HepG2 (cell line): ENCODE results near the gene RNU7-1. TPM values are rescaled to one million over a fixed set of nuclear protein-coding genes. Genes with fewer than 3 reads are reported as not detected.

Experiments
- ASH2L ChIP-seq: fragments of 300-600, 200-600 bp; sonication (generic); IDR thresholded peaks from 2 replicates; pipeline ENCODE4 v1.7.0; 2017; ENCODE audit warnings: low read depth, mild to moderate bottlenecking, moderate library complexity, mixed read lengths, low read length; ENCODE audit not compliant: insufficient read length
- CBX2 ChIP-seq, 2 experiments: fragments of 200-600 bp in 1 of 2; sonication (generic); formaldehyde crosslinking in 1 of 2; IDR thresholded peaks; 2 replicates each; pipeline versions ENCODE4 v1.7.0 to v1.8.1; 2018 to 2022; ENCODE audit warnings: low read depth in 2 of 2, low read length in 1 of 2, mild to moderate bottlenecking in 1 of 2, missing genetic modification reagents in 1 of 2
- CREB3 ChIP-seq: sonication (generic); formaldehyde crosslinking; IDR thresholded peaks from 2 replicates; pipeline ENCODE4 v1.5.0; 2020; ENCODE audit warnings: missing genetic modification reagents
- FOXK1 ChIP-seq: sonication (generic); formaldehyde crosslinking; IDR thresholded peaks from 2 replicates; pipeline ENCODE4 v1.4.0; 2020; ENCODE audit warnings: low read depth, missing genetic modification reagents, borderline replicate concordance
- GTF3A ChIP-seq: sonication (generic); formaldehyde crosslinking; conservative IDR thresholded peaks from 2 replicates; pipeline ENCODE4 v1.4.0; 2020; ENCODE audit warnings: mild to moderate bottlenecking, missing genetic modification reagents
- HDAC1 ChIP-seq: sonication (generic); formaldehyde crosslinking; IDR thresholded peaks from 2 replicates; pipeline ENCODE4 v1.5.1; 2020; ENCODE audit warnings: mild to moderate bottlenecking, missing genetic modification reagents
- HNRNPL ChIP-seq: fragments of 200-400 bp; formaldehyde crosslinking; IDR thresholded peaks from 2 replicates; pipeline ENCODE4 v1.6.1; 2017; ENCODE audit warnings: mild to moderate bottlenecking, low read depth, low read length
- HOXA7 ChIP-seq: sonication (generic); formaldehyde crosslinking; IDR thresholded peaks from 2 replicates; pipeline ENCODE4 v1.8.1; 2022; ENCODE audit warnings: mild to moderate bottlenecking, missing genetic modification reagents, moderate library complexity
- MYNN ChIP-seq: sonication (generic); formaldehyde crosslinking; IDR thresholded peaks from 2 replicates; pipeline ENCODE4 v1.4.0; 2020; ENCODE audit warnings: mild to moderate bottlenecking, low read depth, missing genetic modification reagents
- NR2F1 ChIP-seq, 2 experiments: fragments of 450-650 bp in 1 of 2; formaldehyde crosslinking in 1 of 2; IDR thresholded peaks; 2 replicates each; pipeline versions ENCODE4 v1.5.0 to v1.6.1; 2016 to 2020; ENCODE audit warnings: mild to moderate bottlenecking in 1 of 2, missing compliant biosample characterization in 1 of 2, missing genetic modification reagents in 1 of 2, moderate library complexity in 1 of 2
- POLR2G ChIP-seq: fragments of 200-400 bp; formaldehyde crosslinking; IDR thresholded peaks from 2 replicates; pipeline ENCODE4 v1.6.1; 2018; ENCODE audit warnings: mild to moderate bottlenecking, low read depth, low read length, moderate library complexity
- PPARG ChIP-seq: conservative IDR thresholded peaks from 2 replicates; pipeline ENCODE4 v1.6.1; 2016; ENCODE audit warnings: missing biosample characterization, missing genetic modification reagents
- RBM39 ChIP-seq: fragments of 200-400 bp; formaldehyde crosslinking; IDR thresholded peaks from one replicate; pipeline ENCODE4 v1.6.1; 2018; ENCODE audit warnings: antibody characterized with exemption, mild to moderate bottlenecking, low read depth, low read length; ENCODE audit not compliant: poor library complexity, severe bottlenecking
- SIX1 ChIP-seq: sonication (generic); formaldehyde crosslinking; IDR thresholded peaks from 2 replicates; pipeline ENCODE4 v1.4.0; 2020; ENCODE audit warnings: missing genetic modification reagents, borderline replicate concordance
- SP5 ChIP-seq: IDR thresholded peaks from 2 replicates; pipeline ENCODE4 v1.6.1; 2016; ENCODE audit warnings: low read depth, borderline replicate concordance
- XRCC5 ChIP-seq: fragments of 200-400 bp; formaldehyde crosslinking; optimal IDR thresholded peaks from 2 replicates; pipeline ENCODE3; 2017; ENCODE audit warnings: mild to moderate bottlenecking, low read length
- ZNF205 ChIP-seq: IDR thresholded peaks from 2 replicates; pipeline ENCODE4 v1.6.1; 2018; ENCODE audit warnings: missing biosample characterization, missing genetic modification reagents
- ZNF282 ChIP-seq: fragments of 450-650 bp; IDR thresholded peaks from 2 replicates; pipeline ENCODE4 v1.6.1; 2018; ENCODE audit not compliant: partially characterized antibody
- ZNF512B ChIP-seq: sonication (generic); formaldehyde crosslinking; IDR thresholded peaks from 2 replicates; pipeline ENCODE4 v1.5.1; 2020; ENCODE audit warnings: missing genetic modification reagents, mild to moderate bottlenecking, borderline replicate concordance
- ZNF576 ChIP-seq: sonication (generic); formaldehyde crosslinking; IDR thresholded peaks from 2 replicates; pipeline ENCODE4 v1.4.0; 2020; ENCODE audit warnings: mild to moderate bottlenecking, missing genetic modification reagents
- ZNF687 ChIP-seq: sonication (generic); formaldehyde crosslinking; IDR thresholded peaks from 2 replicates; pipeline ENCODE4 v1.5.1; 2020; ENCODE audit warnings: mild to moderate bottlenecking, missing genetic modification reagents, moderate library complexity
- ZNF792 ChIP-seq: IDR thresholded peaks from 2 replicates; pipeline ENCODE4 v1.6.1; 2016
- polyA plus RNA-seq, 8 experiments: library from polyadenylated mRNA; depleted of rRNA in 3 of 8; stranded (reverse) in 7 of 8; unstranded in 1 of 8; fragments of >200 nt; fragmentation: Illumina TruSeq in 4 of 8; extraction: Trizol in 4 of 8; gene quantifications; 2 replicates each; pipeline versions ENCODE4 v1.2.1 to v1.2.3, GENCODE V29; 2011 to 2016; ENCODE audit warnings: low read depth in 4 of 8, missing spikeins in 1 of 8, mixed read lengths in 1 of 8; ENCODE audit not compliant: insufficient read depth in 1 of 8
- total RNA-seq, 5 experiments: library from RNA; depleted of rRNA; stranded (reverse); fragments of >200 nt; fragmentation: Illumina TruSeq; extraction: Trizol; gene quantifications; 2 replicates each; pipeline ENCODE4 v1.2.3, GENCODE V29; 2016; ENCODE audit warnings: low read depth in 1 of 5

Gene RNU7-1
- total and polyA plus RNA-seq, 2 of the 13 experiments (the other 11 are each of a cell fraction or from before 2014, with no cell fraction given) = not detected

GRCh38 chr12:6961695-6962284 lies 18.2 kb downstream of the RNU7-1 start (continued):
- TF ChIP-seq HDAC1 (CRISPR knock-in tag) = peak; percentile 15; the same call in 1 of the 2 replicates
- TF ChIP-seq XRCC5 = peak; percentile 91
- no peak for TF ChIP-seq ZNF205
- TF ChIP-seq ASH2L = peak; percentile 49
- TF ChIP-seq SIX1 = no peak
- TF ChIP-seq RBM39 = peak; percentile 66
- peak; percentile 67 for TF ChIP-seq POLR2G
- TF ChIP-seq CREB3 (CRISPR knock-in tag) = no peak
- no peak for TF ChIP-seq ZNF576 (CRISPR knock-in tag)
- TF ChIP-seq CBX2 (IDR thresholded peaks at IDR 0.05; ENCODE audit: low read depth, low read length) = no peak
- no peak for TF ChIP-seq CBX2 (CRISPR knock-in tag; IDR thresholded peaks at IDR 0.05; ENCODE audit: low read depth)
- 0 out of 2 replicates have a peak, but pooled peaks have one; percentile 24 for TF ChIP-seq ZNF792 (CRISPR knock-in tag)
- no peak for TF ChIP-seq SP5 (CRISPR knock-in tag)
- peak; percentile 68 for TF ChIP-seq ZNF687 (CRISPR knock-in tag)
- no peak for TF ChIP-seq FOXK1 (CRISPR knock-in tag)
- TF ChIP-seq MYNN (CRISPR knock-in tag) = no peak
- no peak for TF ChIP-seq ZNF512B
- no peak for TF ChIP-seq HOXA7 (CRISPR knock-in tag)
- no peak for TF ChIP-seq GTF3A (CRISPR knock-in tag)
- TF ChIP-seq PPARG (CRISPR knock-in tag) = no peak
- no peak for TF ChIP-seq HNRNPL
- no peak for TF ChIP-seq ZNF282
- no peak for TF ChIP-seq NR2F1 (CRISPR knock-in tag; IDR thresholded peaks at IDR 0.05)
